SU-DHL-6 (cell line): ENCODE measurements around the gene SHROOM2.

ENCODE experiments used
- EZH2phosphoT487 ChIP-seq: fragments of 200-600 bp; sonication (generic), shearing (Covaris generic); conservative IDR thresholded peaks from 2 replicates; pipeline ENCODE4 v1.6.1; 2018; ENCODE audit warnings: mild to moderate bottlenecking, antibody characterized with exemption, low read length, moderate library complexity, mixed read lengths
- TF ChIP-seq, protein P1 (sequence below): fragments of 200-600 bp; sonication (generic); IDR thresholded peaks from one replicate; pipeline ENCODE4 v1.5.1; 2017; ENCODE audit warnings: antibody characterized with exemption, mild to moderate bottlenecking, low read length, moderate library complexity; ENCODE audit not compliant: insufficient read depth, poor library complexity, severe bottlenecking

DNA sequence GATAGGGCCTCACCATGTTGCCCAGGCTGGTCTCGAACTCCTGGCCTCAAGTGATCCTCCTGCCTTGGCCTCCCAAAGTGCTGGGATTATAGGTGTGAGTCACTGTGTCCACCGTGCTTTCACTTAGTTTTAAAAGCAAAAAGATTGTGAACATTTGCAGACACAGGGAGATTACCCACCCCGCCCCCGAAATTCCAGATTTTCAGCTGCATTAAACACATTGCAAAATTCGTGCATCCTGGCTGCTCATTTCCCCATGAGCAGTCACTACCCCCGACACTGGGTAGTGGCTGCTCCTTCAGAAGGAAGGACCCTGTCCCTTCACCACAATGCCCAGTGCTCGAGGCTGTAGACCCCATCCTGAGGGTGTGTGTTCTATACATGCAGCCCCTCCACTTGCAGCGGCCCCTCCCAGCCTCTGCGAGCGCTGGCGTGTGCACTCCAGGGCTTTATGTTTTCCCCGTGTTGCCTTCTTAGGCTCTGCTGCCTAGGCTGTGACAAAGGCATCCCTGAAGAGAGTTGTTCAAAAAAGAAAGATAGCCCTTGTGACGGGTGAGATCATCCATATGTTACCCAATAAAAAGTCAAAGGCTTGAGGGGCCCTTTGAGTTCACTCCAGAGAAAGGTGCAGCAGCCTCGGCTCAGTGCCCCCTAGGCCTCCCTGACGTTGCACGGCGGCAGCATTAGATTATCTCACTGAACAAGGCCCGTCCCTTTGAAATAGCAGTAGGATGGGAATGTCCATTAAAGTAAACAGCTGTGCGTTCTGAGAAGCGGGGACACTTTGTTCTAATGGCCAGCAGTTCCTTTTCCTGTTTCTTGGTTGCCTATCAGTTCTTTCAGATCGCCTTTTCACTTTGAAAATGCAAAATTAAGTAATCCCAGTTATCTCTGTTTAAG is 71.6 kb downstream of the SHROOM2 start:
- TF ChIP-seq, protein P1, sequence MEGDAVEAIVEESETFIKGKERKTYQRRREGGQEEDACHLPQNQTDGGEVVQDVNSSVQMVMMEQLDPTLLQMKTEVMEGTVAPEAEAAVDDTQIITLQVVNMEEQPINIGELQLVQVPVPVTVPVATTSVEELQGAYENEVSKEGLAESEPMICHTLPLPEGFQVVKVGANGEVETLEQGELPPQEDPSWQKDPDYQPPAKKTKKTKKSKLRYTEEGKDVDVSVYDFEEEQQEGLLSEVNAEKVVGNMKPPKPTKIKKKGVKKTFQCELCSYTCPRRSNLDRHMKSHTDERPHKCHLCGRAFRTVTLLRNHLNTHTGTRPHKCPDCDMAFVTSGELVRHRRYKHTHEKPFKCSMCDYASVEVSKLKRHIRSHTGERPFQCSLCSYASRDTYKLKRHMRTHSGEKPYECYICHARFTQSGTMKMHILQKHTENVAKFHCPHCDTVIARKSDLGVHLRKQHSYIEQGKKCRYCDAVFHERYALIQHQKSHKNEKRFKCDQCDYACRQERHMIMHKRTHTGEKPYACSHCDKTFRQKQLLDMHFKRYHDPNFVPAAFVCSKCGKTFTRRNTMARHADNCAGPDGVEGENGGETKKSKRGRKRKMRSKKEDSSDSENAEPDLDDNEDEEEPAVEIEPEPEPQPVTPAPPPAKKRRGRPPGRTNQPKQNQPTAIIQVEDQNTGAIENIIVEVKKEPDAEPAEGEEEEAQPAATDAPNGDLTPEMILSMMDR: no peak
- no peak for TF ChIP-seq EZH2phosphoT487
